Measurements from ENCODE around the gene CNTNAP2. TPM values are rescaled to one million over a fixed set of nuclear protein-coding genes. Genes with fewer than 3 reads are reported as not detected.

The CNTNAP2 gene
- total and polyA plus RNA-seq, 2 of the 8 experiments (the other 6 are each of a cell fraction or from before 2014, with no cell fraction given): 27.9 to 71.0 TPM

- Histone ChIP-seq H3K23ac (ENCODE audit: insufficient read length) (no peak overlapping the region), H4K8ac (ENCODE audit: extremely low read depth, insufficient read depth, low read length) (no peak overlapping the region), H3K14ac (ENCODE audit: insufficient read length) (no peak overlapping the region), H4K20me1 (replicated peaks in 1 of 2; ENCODE audit: control insufficient read depth in 1 of 2, insufficient read depth in 2 of 2, low read length in 2 of 2) (peaks cover 0 to 5% of the 10 kb centered on the region in 2 experiments), H2BK12ac (ENCODE audit: low read depth, low read length) (no peak overlapping the region), H3K4me2 (ENCODE audit: insufficient read depth in 1 of 2, low read depth in 2 of 2, low read length in 2 of 2) (no peak overlapping the region), H3K4ac (replicated peaks; ENCODE audit: insufficient read length, low read depth, low read length) (no peak overlapping the region), H3K56ac (replicated peaks; ENCODE audit: insufficient read length, low read depth, low read length) (no peak overlapping the region), H2AFZ (ENCODE audit: low read length) (no peak overlapping the region), H3K79me1 (ENCODE audit: low read depth, low read length) (no peaks in the 10 kb centered on the region), H3K79me2 (ENCODE audit: control insufficient read depth in 1 of 2, insufficient read depth in 2 of 2, low read length in 2 of 2) (no peaks in the 10 kb centered on the region), H4K5ac (ENCODE audit: insufficient read length, low read depth, low read length) (no peak overlapping the region), H3K27me3 (replicated peaks in 1 of 4; ENCODE audit: control insufficient read depth in 3 of 4, extremely low read depth in 1 of 4, insufficient read depth in 3 of 4, low read length in 3 of 4) (no peaks in the 10 kb centered on the region), H3K27ac (ENCODE audit: low read depth, low read length) (no peak overlapping the region), H3K36me3 (ENCODE audit: control insufficient read depth in 2 of 4, insufficient read depth in 4 of 4, low read length in 3 of 4) (no peaks in the 10 kb centered on the region; a peak in 1 of 8 replicates), H3K9me3 (ENCODE audit: insufficient read depth in 2 of 2, low read depth in 1 of 2, low read length in 1 of 2) (peaks cover 0 to 7% of the 10 kb centered on the region in 2 experiments; a peak in 1 of 4 replicates), H2BK5ac (ENCODE audit: low read depth, low read length) (no peak overlapping the region), H2BK120ac (replicated peaks; ENCODE audit: low read depth, low read length) (no peak overlapping the region), H2BK15ac (ENCODE audit: low read length) (no peak overlapping the region), H3K4me1 (replicated peaks in 1 of 4; ENCODE audit: control insufficient read depth in 3 of 4, insufficient read depth in 4 of 4, low read length in 3 of 4) (no peaks in the 10 kb centered on the region), H2BK20ac (ENCODE audit: low read length) (no peak overlapping the region), H3K18ac (ENCODE audit: extremely low read depth, low read length) (no peak overlapping the region), H3K4me3 (ENCODE audit: extremely low read depth in 1 of 4, insufficient read depth in 2 of 4, low read depth in 3 of 4, low read length in 4 of 4) (no peak overlapping the region), H2AK5ac (ENCODE audit: low read depth, low read length) (no peak overlapping the region), H3K9ac (replicated peaks in 1 of 4; ENCODE audit: extremely low read depth in 1 of 4, low read depth in 3 of 4, low read length in 3 of 4) (no peak overlapping the region), H4K91ac (replicated peaks; ENCODE audit: insufficient read length, low read length) (no peak overlapping the region), H3K23me2 (ENCODE audit: low read depth, low read length) (peaks cover 4% of the 10 kb centered on the region; the same call in 1 of the 2 replicates)
- FAIRE-seq: no peak
- ChIA-PET POLR2A (ENCODE audit: partially characterized antibody) (interaction anchor here (1.0 kb wide), 1 partner anchor 11 kb away, joined by 3 read pairs; no protein-coding TSS in a partner anchor), CTCF (ENCODE audit: partially characterized antibody) (interaction anchor here (1.1 to 2.3 kb wide), 5 partner anchors 20 to 295 kb away, joined by 3 to 8 read pairs (median 4); no protein-coding TSS in a partner anchor)
- TF ChIP-seq FOSL1 (IDR thresholded peaks at IDR 0.05; ENCODE audit: insufficient read depth, low read depth, low read length) (no peak), TAF1 (IDR thresholded peaks at IDR 0.05; ENCODE audit: low read depth, low read length) (no peak), USF2 (IDR thresholded peaks at IDR 0.05; ENCODE audit: low read length) (no peak), CBX8 (IDR thresholded peaks at IDR 0.05; ENCODE audit: borderline replicate concordance, low read depth, low read length) (no peak), RXRA (IDR thresholded peaks at IDR 0.05; ENCODE audit: insufficient read depth, low read depth, low read length) (no peak), SP4 (IDR thresholded peaks at IDR 0.05; ENCODE audit: low read length) (no peak), HDAC2 (IDR thresholded peaks at IDR 0.05; ENCODE audit: borderline replicate concordance in 1 of 2, low read depth in 2 of 2, low read length in 2 of 2) (no peak), CTCF (IDR thresholded peaks at IDR 0.05; ENCODE audit: control extremely low read depth in 1 of 3, insufficient read depth in 1 of 3, low read depth in 1 of 3, low read length in 3 of 3) (no peak), BCL11A (IDR thresholded peaks at IDR 0.05; ENCODE audit: low read depth in 2 of 2, low read length in 2 of 2) (no peak), YY1 (IDR thresholded peaks at IDR 0.05; ENCODE audit: low read depth, low read length) (no peak), HDAC6 (IDR thresholded peaks at IDR 0.05; ENCODE audit: low read depth, low read length) (no peak)
- DNase-seq (ENCODE audit: low read depth in 1 of 2, low spot score in 2 of 2): no peak
Observed at GRCh38 chr7:148458263-148458662, 2341.7 kb downstream of the CNTNAP2 start.
